Ishikawa (cell line): ENCODE results near the gene PLSCR5.

Source experiments
- CEBPB ChIP-seq: IDR thresholded peaks from 2 replicates; pipeline ENCODE4 v1.6.1; 2012
- CREB1 ChIP-seq: IDR thresholded peaks from 2 replicates; pipeline ENCODE4 v1.6.1; 2012; ENCODE audit warnings: low read depth
- EGR1 ChIP-seq: IDR thresholded peaks from 2 replicates; pipeline ENCODE4 v1.6.1; 2012
- EP300 ChIP-seq: IDR thresholded peaks from 2 replicates; pipeline ENCODE4 v1.6.1; 2012; ENCODE audit warnings: borderline replicate concordance
- FOXM1 ChIP-seq: IDR thresholded peaks from 2 replicates; pipeline ENCODE4 v1.6.1; 2012; ENCODE audit warnings: low read depth, borderline replicate concordance
- MAX ChIP-seq: IDR thresholded peaks from 2 replicates; pipeline ENCODE4 v1.6.1; 2012
- NFIC ChIP-seq: IDR thresholded peaks from 2 replicates; pipeline ENCODE4 v1.6.1; 2012
- RAD21 ChIP-seq: IDR thresholded peaks from 2 replicates; pipeline ENCODE4 v1.6.1; 2012; ENCODE audit warnings: low read depth
- TAF1 ChIP-seq: IDR thresholded peaks from 2 replicates; pipeline ENCODE4 v1.6.1; 2012; ENCODE audit warnings: low read depth, mild to moderate bottlenecking
- TCF12 ChIP-seq: IDR thresholded peaks from 2 replicates; pipeline ENCODE4 v1.6.1; 2012; ENCODE audit warnings: low read depth
- TEAD4 ChIP-seq: IDR thresholded peaks from 2 replicates; pipeline ENCODE4 v1.6.1; 2012
- YY1 ChIP-seq: IDR thresholded peaks from 2 replicates; pipeline ENCODE4 v1.6.1; 2012; ENCODE audit warnings: low read depth
- ZBTB7A ChIP-seq: IDR thresholded peaks from 2 replicates; pipeline ENCODE4 v1.6.1; 2012; ENCODE audit warnings: low read depth
- TF ChIP-seq, protein P1 (sequence below): IDR thresholded peaks from 2 replicates; pipeline ENCODE4 v1.6.1; 2012
- TF ChIP-seq, protein P2 (sequence below): IDR thresholded peaks from 2 replicates; pipeline ENCODE4 v1.6.1; 2012; ENCODE audit warnings: low read depth, mild to moderate bottlenecking

PLSCR5 gene

DNA sequence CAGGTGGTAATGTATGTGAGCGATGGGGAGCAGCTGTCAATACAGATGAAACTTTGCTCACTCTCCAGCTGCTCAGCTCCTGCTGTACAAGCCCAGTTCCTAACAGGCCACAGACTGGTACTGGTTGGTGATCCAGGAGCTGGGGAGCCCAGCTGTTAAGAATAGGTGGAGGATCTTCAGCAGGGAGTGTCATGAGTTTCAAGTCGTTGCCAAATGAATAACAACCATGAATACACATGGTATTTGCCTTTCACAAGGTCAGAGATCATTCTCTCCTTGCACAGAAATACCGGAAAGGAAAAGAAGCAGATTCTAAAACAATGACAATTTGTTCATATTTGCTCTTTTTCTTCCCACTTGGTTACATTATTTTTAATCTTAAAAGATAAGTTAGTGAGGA is 65.8 kb downstream of the PLSCR5 start:
- no peak for TF ChIP-seq EP300
- no peak for TF ChIP-seq EGR1
- TF ChIP-seq NFIC = no peak
- TF ChIP-seq YY1 = no peak
- no peak for TF ChIP-seq FOXM1
- no peak for TF ChIP-seq RAD21
- TF ChIP-seq CREB1 = no peak
- TF ChIP-seq TAF1 = no peak
- TF ChIP-seq CEBPB = no peak
- TF ChIP-seq TCF12 = no peak
- no peak for TF ChIP-seq MAX
- TF ChIP-seq, protein P1, sequence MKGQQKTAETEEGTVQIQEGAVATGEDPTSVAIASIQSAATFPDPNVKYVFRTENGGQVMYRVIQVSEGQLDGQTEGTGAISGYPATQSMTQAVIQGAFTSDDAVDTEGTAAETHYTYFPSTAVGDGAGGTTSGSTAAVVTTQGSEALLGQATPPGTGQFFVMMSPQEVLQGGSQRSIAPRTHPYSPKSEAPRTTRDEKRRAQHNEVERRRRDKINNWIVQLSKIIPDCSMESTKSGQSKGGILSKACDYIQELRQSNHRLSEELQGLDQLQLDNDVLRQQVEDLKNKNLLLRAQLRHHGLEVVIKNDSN = no peak
- TF ChIP-seq, protein P2, sequence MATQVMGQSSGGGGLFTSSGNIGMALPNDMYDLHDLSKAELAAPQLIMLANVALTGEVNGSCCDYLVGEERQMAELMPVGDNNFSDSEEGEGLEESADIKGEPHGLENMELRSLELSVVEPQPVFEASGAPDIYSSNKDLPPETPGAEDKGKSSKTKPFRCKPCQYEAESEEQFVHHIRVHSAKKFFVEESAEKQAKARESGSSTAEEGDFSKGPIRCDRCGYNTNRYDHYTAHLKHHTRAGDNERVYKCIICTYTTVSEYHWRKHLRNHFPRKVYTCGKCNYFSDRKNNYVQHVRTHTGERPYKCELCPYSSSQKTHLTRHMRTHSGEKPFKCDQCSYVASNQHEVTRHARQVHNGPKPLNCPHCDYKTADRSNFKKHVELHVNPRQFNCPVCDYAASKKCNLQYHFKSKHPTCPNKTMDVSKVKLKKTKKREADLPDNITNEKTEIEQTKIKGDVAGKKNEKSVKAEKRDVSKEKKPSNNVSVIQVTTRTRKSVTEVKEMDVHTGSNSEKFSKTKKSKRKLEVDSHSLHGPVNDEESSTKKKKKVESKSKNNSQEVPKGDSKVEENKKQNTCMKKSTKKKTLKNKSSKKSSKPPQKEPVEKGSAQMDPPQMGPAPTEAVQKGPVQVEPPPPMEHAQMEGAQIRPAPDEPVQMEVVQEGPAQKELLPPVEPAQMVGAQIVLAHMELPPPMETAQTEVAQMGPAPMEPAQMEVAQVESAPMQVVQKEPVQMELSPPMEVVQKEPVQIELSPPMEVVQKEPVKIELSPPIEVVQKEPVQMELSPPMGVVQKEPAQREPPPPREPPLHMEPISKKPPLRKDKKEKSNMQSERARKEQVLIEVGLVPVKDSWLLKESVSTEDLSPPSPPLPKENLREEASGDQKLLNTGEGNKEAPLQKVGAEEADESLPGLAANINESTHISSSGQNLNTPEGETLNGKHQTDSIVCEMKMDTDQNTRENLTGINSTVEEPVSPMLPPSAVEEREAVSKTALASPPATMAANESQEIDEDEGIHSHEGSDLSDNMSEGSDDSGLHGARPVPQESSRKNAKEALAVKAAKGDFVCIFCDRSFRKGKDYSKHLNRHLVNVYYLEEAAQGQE = no peak
- no peak for TF ChIP-seq TEAD4
- no peak for TF ChIP-seq ZBTB7A

DNA sequence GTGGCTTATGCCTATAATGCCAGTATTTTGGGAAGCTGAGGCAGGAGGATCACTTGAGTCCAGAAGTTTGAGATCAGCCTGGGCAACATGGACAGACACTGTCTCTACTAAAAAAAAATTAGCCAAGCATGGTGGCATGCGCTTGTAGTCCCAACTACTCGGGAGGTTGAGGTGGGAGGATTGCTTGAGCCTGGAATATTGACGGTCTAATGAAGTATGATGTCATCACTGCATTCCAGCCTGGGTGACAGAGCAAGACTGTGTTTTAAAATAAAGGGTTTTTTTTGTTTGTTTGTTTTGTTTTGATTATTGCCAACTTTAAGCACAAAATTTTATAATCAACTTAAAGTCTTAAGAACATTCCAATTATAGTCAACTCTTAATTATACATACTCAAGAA is 67.5 kb downstream of the PLSCR5 start:
- no peak for TF ChIP-seq RAD21
- no peak for TF ChIP-seq ZBTB7A
- no peak for TF ChIP-seq TAF1

DNA sequence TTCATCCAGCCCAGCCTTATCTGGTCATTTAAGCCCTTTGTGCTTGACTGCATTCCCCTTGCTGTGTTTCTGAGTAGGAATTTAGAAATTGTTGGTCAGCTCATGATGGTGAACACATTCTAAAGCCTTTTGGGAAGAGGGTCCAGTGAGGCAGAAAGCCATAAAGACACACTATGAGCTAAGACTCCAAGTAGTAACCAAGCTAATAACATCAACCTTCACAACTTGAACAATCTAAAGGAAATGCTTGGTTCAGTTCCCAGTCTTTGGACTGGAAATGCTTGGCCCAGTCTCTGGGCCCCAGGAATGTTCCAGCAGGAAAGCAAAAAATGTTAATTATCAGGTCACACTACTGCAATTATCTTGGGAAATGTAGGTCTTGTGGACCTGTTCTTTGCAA is 68.5 kb downstream of the PLSCR5 start:
- 0 out of 2 replicates have a peak, but pooled peaks have one; percentile 11 for TF ChIP-seq TEAD4
- TF ChIP-seq NFIC = no peak
